HG03354 (cell line): Measurements from ENCODE around the gene CHST8.
"Not testable (repeated sequence)": the region's sequence is repeated elsewhere in the genome, so short reads cannot be mapped to it uniquely, and the experiment has no call there.

Experiments
- ATAC-seq: cut with Tn5 transposase; IDR thresholded peaks from one replicate; pipeline ENCODE4 v1.9.1; 2021; ENCODE audit warnings: mild to moderate bottlenecking; ENCODE audit not compliant: unreplicated experiment, poor library complexity, severe bottlenecking

CHST8 gene

DNA sequence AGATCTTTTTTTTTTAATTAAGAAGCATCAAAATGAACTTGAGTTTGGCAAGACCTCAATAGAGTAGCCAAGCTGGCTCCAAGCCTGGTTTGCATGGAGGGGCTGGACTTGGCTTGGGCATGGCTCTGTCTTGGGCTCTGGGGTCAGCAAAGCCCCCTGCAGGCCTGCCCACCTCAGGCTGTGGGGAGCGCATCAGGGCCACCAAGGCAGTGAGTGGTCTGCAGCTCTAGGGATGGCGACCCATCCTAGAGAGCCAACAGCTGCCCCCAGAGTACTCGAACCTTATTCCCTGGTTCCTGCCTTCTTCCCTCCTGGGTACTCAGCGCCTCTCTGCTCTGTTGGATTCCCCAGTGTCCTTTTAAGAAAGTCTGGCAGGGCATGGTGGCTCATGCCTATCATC, 5.4 kb upstream of the CHST8 start:
- ATAC-seq, result no peak

DNA sequence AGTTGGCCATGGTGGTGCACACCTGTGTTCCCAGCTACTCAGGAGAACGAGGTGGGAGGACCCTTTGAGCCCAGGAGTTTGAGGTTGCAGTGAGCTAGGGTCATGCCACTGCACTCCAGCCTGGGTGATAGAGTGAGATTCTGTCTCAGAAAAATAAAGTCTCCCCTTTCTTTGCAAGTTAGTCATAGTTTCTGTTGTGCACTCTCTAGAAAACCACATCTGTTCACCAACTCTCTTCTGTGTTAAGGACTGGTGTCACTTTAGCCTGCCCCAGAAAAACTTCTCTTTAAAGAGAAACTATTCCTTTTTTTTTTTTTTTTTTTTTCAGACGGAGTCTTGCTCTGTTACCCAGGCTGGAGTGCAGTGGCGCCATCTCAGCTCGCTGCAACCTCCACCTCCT, 4.9 kb upstream of the CHST8 start:
- ATAC-seq, result no peak

GRCh38 chr19:33618363-33618762, 3.4 kb upstream of the CHST8 start:
- not testable (repeated sequence) for ATAC-seq

GRCh38 chr19:33618884-33619283, 2.9 kb upstream of the CHST8 start:
- no peak for ATAC-seq

GRCh38 chr19:33620611-33621010, 1.1 kb upstream of the CHST8 start:
- no peak for ATAC-seq

- ATAC-seq, result no peak
Measured at GRCh38 chr19:33621065-33621785, 528 bp upstream of the CHST8 start.

GRCh38 chr19:33622505-33622808, 704 bp downstream of the CHST8 start:
- no peak for ATAC-seq

DNA sequence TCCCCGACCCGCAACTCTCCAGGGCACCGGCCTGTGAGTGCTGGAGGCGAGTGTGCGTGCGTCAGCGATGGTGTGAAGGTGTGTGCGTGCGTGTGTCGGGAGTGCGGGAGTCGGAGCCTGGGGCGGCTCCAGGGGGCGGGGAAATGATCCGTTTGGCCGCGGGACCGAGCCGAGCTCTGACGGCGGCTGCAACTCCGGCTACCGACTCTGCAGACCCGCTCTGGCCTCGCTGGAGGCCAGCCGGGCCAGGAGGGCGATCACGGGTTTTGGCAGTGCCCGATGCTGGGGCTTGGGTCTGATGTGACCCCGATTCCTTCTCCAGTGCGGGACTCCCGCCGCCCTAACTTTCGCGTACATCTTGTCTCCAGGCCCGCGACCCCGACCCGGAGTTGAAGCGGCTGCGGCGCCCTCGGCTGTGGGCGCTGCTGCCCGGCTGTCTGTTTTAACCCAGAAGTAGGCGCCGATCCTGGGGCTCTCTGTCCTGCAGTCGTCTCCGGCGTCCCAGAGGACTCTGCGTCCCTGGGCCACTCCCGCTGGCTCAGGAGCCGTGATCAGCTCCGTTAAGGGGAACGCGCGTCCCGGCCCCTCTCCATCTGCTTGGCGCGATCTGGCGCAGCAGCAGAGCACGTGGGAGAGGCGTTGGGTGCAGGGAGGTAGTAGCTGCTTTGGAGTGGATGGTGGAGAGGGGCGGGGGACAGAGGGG, 1.2 kb downstream of the CHST8 start:
- no peak for ATAC-seq

- ATAC-seq, result no peak
Measured at GRCh38 chr19:33624586-33624985, 2.8 kb downstream of the CHST8 start.

- no peak for ATAC-seq
Measured at GRCh38 chr19:33627526-33627925, 5.8 kb downstream of the CHST8 start.

DNA sequence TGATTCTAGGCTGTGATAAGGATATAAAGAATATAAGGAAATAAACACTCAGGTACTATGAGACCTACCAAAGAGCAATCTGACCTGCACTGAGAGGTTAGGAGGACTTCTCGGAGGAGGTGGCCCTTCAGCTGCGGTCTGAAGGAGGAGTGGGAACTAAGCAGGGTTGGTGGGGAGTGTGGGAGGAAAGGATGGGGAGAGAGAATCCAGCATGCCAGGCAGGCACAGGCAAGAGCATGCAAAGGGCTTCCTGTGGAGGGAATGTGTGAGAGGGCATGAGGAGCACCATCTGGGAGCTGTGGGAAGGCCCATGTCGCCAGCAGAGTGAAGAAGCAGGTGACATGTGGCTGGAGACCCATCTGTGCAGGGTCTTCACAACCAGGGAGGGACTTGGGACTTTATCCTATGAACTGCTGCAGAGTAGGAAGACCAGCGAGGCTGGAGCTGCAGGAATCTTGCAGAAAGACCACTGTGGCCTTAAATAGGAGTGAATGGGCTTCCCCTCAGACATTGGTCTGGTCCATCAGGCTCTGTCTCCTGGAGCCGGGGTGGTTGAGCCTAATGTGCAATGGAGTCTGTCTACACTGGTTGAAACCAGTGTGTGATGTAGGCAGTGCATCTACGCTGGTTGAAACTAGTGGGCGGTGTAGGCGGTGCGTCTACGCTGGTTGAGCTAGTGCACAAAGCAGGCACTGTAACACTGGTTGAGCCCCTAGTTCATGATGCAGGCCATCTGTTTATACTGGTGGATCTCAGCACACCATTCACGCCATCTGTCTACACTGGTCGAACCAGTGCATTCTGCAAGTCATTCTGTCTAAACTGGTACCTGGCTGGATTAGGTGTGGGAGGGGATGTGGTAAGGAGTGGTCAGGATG, 6.4 kb downstream of the CHST8 start:
- no peak for ATAC-seq

DNA sequence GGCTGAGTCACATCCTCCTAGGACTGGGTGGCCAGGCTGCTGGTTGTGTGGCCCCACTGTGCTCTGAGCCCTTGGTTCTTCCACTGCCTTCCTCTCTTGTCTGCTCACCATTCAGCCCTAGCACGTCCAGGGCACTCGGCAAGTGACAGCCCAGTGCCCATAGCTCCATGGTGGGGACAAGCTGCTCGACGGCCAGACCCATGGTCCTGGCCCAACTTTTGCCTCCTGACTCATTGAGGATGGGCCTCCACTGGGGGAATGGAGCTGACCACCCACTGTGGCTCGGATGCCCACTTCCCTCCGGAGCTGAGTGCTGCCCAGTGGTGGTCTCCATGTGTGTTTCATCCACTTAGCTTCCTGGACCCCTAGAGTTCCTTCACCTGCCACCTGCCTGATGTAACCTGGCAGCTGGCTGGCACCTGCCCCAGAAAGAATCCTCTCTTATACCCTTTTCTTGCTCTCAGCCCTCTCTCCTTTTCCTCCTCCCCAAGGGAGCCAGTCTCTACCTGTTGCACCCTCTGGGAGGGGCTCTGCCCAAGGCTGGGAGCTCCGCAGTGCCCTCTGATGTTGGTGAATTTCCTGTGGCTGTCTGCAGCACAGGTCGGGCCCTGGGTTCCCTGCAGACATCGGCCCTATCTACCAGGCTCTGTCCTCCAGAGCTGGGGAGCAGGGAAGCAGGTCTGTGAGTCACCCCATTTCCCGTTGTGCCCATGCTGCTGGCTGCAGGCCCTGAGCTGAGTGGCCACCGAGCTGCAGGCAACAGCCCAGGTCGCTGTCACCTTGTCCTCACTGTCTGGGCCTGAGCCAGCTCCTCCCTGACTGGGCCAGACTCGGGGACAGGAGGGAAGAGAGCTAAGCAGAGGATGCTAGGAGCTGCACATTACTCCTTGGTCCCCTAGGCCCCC, 7.4 kb downstream of the CHST8 start:
- ATAC-seq, result no peak

- no peak for ATAC-seq
Measured at GRCh38 chr19:33629826-33630375, 8.1 kb downstream of the CHST8 start.

DNA sequence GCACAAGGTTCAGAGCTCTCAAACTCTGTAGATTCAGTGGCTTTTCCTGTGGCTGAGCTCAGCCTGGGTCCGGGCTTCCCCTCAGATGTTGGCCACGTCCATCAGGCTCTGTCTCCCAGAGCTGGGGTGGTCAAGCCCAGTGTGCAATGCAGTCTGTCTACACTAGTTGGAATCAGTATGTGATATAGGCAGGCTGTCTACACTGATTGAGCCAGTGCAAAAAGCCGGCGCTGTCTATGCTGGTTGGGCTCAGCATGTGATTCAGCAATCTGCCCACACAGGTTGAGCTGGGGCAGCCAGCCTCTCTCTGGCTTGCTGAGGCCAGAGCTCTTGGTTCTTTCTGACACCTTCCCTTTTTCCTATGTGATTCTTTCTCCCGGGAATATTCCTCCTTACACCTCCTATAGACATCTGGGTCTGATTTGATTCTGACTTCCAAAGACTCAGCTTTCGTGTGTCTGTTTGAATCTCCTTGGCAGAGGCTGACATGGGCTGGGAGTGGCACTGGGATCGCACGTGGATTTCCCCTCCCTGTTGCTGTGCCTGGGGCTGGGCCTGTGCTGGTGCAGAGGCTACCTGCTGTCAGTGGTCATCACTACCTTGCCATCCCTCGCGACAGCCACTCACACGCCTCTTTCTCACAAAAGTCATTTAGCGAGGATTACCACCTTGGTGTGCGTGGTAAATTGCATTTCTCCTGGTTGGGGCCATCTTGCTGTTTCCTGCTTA, 9.3 kb downstream of the CHST8 start:
- ATAC-seq, result no peak

GRCh38 chr19:33631609-33631973, 9.8 kb downstream of the CHST8 start:
- ATAC-seq, result no peak

- ATAC-seq, result no peak
Measured at GRCh38 chr19:33634361-33635091, 12.8 kb downstream of the CHST8 start.

DNA sequence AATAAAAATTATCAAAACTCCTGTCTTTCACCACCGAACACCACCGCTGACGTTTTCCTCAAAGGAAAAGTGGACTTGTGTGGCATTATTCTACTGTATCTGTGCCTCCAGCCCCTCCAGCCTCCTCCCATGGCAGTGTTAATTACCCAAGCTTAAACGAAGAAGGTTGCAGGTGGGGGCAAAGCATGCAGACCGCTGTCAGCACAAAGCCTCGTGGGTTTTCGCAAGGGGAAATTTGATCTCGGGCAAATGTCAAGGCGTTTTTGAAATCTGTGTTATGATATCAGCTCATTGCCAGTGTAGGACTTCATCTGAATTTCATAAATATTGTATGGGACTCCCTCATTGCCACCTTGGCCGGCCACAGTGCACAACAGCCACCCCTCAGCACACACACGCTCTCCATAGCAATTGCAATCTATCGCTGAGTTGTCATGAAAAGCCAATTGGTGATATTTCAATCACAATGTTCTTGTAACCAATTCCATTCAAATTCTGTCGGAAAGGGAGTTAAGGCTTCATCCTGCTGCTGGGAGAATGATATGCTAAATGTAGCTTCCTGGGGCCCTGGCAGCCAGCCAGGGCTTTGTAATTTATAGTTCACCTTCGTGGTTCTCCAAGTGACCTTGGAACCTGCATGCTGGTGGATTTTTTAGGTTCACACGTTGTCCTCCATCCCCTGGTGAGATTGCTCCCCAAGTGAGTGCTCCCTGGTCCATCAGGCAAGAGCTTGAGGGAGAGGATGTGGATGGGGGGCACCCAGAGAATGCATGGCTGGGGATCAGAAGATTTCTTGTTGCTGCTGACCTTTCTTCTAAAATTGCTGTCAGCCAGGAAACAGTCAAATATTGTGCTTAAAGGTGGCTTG, 16.6 kb downstream of the CHST8 start:
- no peak for ATAC-seq
